Urothelium cell line (cell line): Measurements from ENCODE around the gene FKBP3.

Source experiments
- DNase-seq: peaks from one replicate; pipeline ENCODE4 v3.0.0; 2011; ENCODE audit warnings: low spot score, mixed read lengths
- FAIRE-seq: peaks from 2 replicates; lab custom pipeline; 2011; peaks lifted over from hg19 to GRCh38; lab: Jason Lieb, UNC

FKBP3 gene

DNA sequence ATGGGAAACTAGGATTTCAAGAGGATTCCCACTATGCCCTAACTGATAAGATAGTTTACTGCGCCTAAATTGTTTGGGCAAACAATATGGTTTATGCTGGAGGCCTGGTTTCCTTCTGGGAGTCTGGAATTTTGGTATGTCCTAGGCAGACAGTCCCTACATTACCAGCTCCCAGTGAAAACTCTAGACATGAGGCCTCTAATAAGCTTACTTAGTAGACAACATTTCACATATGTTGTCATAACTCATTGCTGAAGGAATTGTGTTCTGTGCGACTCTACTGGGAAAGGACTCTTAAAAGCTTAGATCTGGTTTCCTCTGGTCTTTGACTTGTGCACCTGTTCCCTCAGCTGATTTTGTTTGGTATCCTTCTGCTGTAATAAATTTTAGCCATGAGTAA is 68.3 kb downstream of the FKBP3 start:
- FAIRE-seq, result no peak
- DNase-seq, result no peak
